PC-9 (cell line): ENCODE measurements around the gene UGGT2. TPM values are rescaled to one million over a fixed set of nuclear protein-coding genes. Genes with fewer than 3 reads are reported as not detected.

ENCODE experiments used
- BruUV-seq: library from RNA; stranded (reverse); fragments of 400-500 nt; replicated peaks from 2 replicates; lab custom pipeline; 2021; lab: Mats Ljungman, UMichigan
- CTCF ChIA-PET: fragments of 300-600 bp; sonication (Branson Sonifier 250); formaldehyde crosslinking; loops from one replicate; lab custom pipeline; 2022; ENCODE audit warnings: antibody characterized with exemption; lab: Charles Lee
- POLR2A ChIA-PET: fragments of 300-600 bp; sonication (Branson Sonifier 250); formaldehyde crosslinking; loops from one replicate; lab custom pipeline; 2022; ENCODE audit warnings: antibody characterized with exemption; ENCODE audit not compliant: unreplicated experiment; lab: Charles Lee
- DNase-seq, 2 experiments: peaks; one replicate each; pipeline versions ENCODE4 v3.0.0 to v3.0.0-alpha.2; 2015 to 2022; ENCODE audit warnings: mixed read lengths in 1 of 2
- H2AFZ ChIP-seq: fragments of 200-600 bp; sonication (generic); 2 replicates; pipeline ENCODE4 v1.8.1; 2017; ENCODE audit warnings: antibody characterized with exemption
- H3F3A ChIP-seq: fragments of 200-600 bp; sonication (generic); 2 replicates; pipeline ENCODE4 v1.8.1; 2017; ENCODE audit warnings: antibody characterized with exemption, mild to moderate bottlenecking, low read depth; ENCODE audit not compliant: insufficient read depth
- H3K27ac ChIP-seq: fragments of 200-600 bp; sonication (generic); 2 replicates; pipeline ENCODE4 v1.6.1; 2016; ENCODE audit warnings: mixed run types
- H3K27me3 ChIP-seq: fragments of 200-600 bp; sonication (generic); 2 replicates; pipeline ENCODE4 v1.6.1; 2016; ENCODE audit warnings: low read depth, mixed run types; ENCODE audit not compliant: insufficient read depth
- H3K36me3 ChIP-seq: fragments of 200-600 bp; sonication (generic); 2 replicates; pipeline ENCODE4 v1.6.1; 2016; ENCODE audit warnings: low read depth, mixed run types
- H3K4me1 ChIP-seq: fragments of 200-600 bp; sonication (generic); replicated peaks from 2 replicates; pipeline ENCODE4 v1.6.1; 2016; ENCODE audit warnings: mixed run types; ENCODE audit not compliant: insufficient read depth
- H3K4me2 ChIP-seq: fragments of 200-600 bp; sonication (generic); 2 replicates; pipeline ENCODE4 v1.6.1; 2017; ENCODE audit warnings: mixed run types
- H3K4me3 ChIP-seq: fragments of 200-600 bp; sonication (generic); 2 replicates; pipeline ENCODE4 v1.6.1; 2016; ENCODE audit warnings: mixed run types
- H3K79me2 ChIP-seq: fragments of 200-600 bp; sonication (generic); 2 replicates; pipeline ENCODE4 v1.6.1; 2017; ENCODE audit warnings: low read depth, mixed run types
- H3K9me2 ChIP-seq: fragments of 200-600 bp; sonication (generic); 2 replicates; pipeline ENCODE4 v1.8.1; 2017; ENCODE audit warnings: mild to moderate bottlenecking; ENCODE audit not compliant: insufficient read depth
- H3K9me3 ChIP-seq: fragments of 200-600 bp; sonication (generic); 2 replicates; pipeline ENCODE4 v1.8.1; 2016; ENCODE audit warnings: low read depth; ENCODE audit not compliant: insufficient read depth
- H4K20me1 ChIP-seq: fragments of 200-600 bp; sonication (generic); 2 replicates; pipeline ENCODE4 v1.8.1; 2017; ENCODE audit not compliant: insufficient read depth
- CTCF ChIP-seq: fragments of 200-600 bp; sonication (generic); conservative IDR thresholded peaks from 2 replicates; pipeline ENCODE4 v1.6.1; 2017; ENCODE audit warnings: mixed run types, antibody characterized with exemption, mild to moderate bottlenecking, moderate library complexity
- EZH2 ChIP-seq: fragments of 200-600 bp; sonication (generic); IDR thresholded peaks from 2 replicates; pipeline ENCODE4 v1.8.0; 2017; ENCODE audit warnings: antibody characterized with exemption, low read depth
- intact Hi-C: fragments of 100-400 bp; cut with micrococcal nuclease; formaldehyde crosslinking; loops from one replicate; pipeline ENCODE4 v1.10.0; 2022; ENCODE audit not compliant: unreplicated experiment
- total RNA-seq: library from RNA; stranded (reverse); gene quantifications from 2 replicates; pipeline ENCODE4 v1.2.3, GENCODE V29; 2021

Gene UGGT2
- total RNA-seq, 1 experiment from 2014 or later = 27.5 TPM

GRCh38 chr13:96089749-96090239, 36.6 kb upstream of the UGGT2 start, which contains the start of gene HS6ST3:
HS6ST3 (plus strand) TSS chr13:96090107.
- H3K9me2 ChIP-seq = no peaks in the 10 kb centered on the region
- peaks cover 35% of the 10 kb centered on the region for H3K27me3 ChIP-seq
- no peaks in the 10 kb centered on the region for H4K20me1 ChIP-seq
- TF ChIP-seq EZH2 = 0 out of 2 replicates have a peak, but pooled peaks have one; percentile 73
- no peak for TF ChIP-seq CTCF
- H3K27ac ChIP-seq = no peak within 1 kb of the TSS
- ChIA-PET POLR2A (no interaction called here), CTCF (no interaction called here)
- peak within 1 kb of the TSS; percentile 62 for H3K4me3 ChIP-seq
- DNase-seq = peak in 1 of 2 experiments; percentile 5
- no peaks in the 10 kb centered on the region for H3K4me1 ChIP-seq
- H3K9me3 ChIP-seq = no peaks in the 10 kb centered on the region
- H3K79me2 ChIP-seq = no peaks in the 10 kb centered on the region
- no TSS peak for BruUV-seq
- H3K36me3 ChIP-seq = no peaks in the 10 kb centered on the region
- peak within 1 kb of the TSS; percentile 85 for H2AFZ ChIP-seq
- H3K4me2 ChIP-seq = peak within 1 kb of the TSS; percentile 96
- intact Hi-C loops = no loop called here
- no peaks in the 10 kb centered on the region for H3F3A ChIP-seq

GRCh38 chr13:96089139-96089538, 35.9 kb upstream of the UGGT2 start:
- BruUV-seq = no TSS peak
- ChIA-PET CTCF (no interaction called here), POLR2A (interaction anchor here (0.6 kb wide), 1 partner anchor 1597 kb away, joined by 3 read pairs; no protein-coding TSS in a partner anchor)
- H3K9me3 ChIP-seq = no peaks in the 10 kb centered on the region
- no peak overlapping the region; the same call in 1 of the 2 replicates for H2AFZ ChIP-seq
- intact Hi-C loops = no loop called here
- DNase-seq = no peak
- H3K79me2 ChIP-seq = no peaks in the 10 kb centered on the region
- TF ChIP-seq EZH2 (no peak), CTCF (no peak)
- peak overlapping the region; percentile 96 for H3K4me2 ChIP-seq
- H4K20me1 ChIP-seq = no peaks in the 10 kb centered on the region
- H3K4me3 ChIP-seq = peak overlapping the region; percentile 62; the same call in 1 of the 2 replicates
- H3K9me2 ChIP-seq = no peaks in the 10 kb centered on the region
- no peaks in the 10 kb centered on the region for H3F3A ChIP-seq
- peaks cover 35% of the 10 kb centered on the region for H3K27me3 ChIP-seq
- no peaks in the 10 kb centered on the region for H3K36me3 ChIP-seq
- no peak overlapping the region for H3K27ac ChIP-seq
- no peaks in the 10 kb centered on the region for H3K4me1 ChIP-seq

- BruUV-seq = no TSS peak
- Histone ChIP-seq H4K20me1 (no peaks in the 10 kb centered on the region), H3K27me3 (peaks cover 31% of the 10 kb centered on the region)
Observed at GRCh38 chr13:96086736-96087135, 33.5 kb upstream of the UGGT2 start.

More at GRCh38 chr13:96086736-96087135, 33.5 kb upstream of the UGGT2 start:
- Histone ChIP-seq H3K4me3 (no peak overlapping the region), H3K4me1 (no peaks in the 10 kb centered on the region), H3K9me2 (no peaks in the 10 kb centered on the region), H3K4me2 (no peak overlapping the region), H3K79me2 (no peaks in the 10 kb centered on the region), H3K36me3 (no peaks in the 10 kb centered on the region), H3K9me3 (no peaks in the 10 kb centered on the region), H3F3A (no peaks in the 10 kb centered on the region), H3K27ac (no peak overlapping the region), H2AFZ (no peak overlapping the region)
- intact Hi-C loops = no loop called here
- no peak for DNase-seq
- CTCF ChIA-PET = no interaction called here
- POLR2A ChIA-PET = no interaction called here
- no peak for TF ChIP-seq CTCF
- no peak for TF ChIP-seq EZH2
